ENCODE data around the gene SF1. TPM values are rescaled to one million over a fixed set of nuclear protein-coding genes. Genes with fewer than 3 reads are reported as not detected.

Gene SF1
- total and polyA plus RNA-seq, 9 of the 15 experiments (the other 6 are each of a cell fraction or from before 2014, with no cell fraction given), result 13.1 to 334 (median 111) TPM

GRCh38 chr11:64810891-64811272 lies 32.5 kb upstream of the SF1 start (continued):
- TF ChIP-seq MGA (IDR thresholded peaks at IDR 0.05), result peak; percentile 60
- TF ChIP-seq NFIC (IDR thresholded peaks at IDR 0.05), result no peak
- no peak for TF ChIP-seq NR2C2 (CRISPR knock-in tag; IDR thresholded peaks at IDR 0.05)
- peak; percentile 62 for TF ChIP-seq NR2C2 (tag; IDR thresholded peaks at IDR 0.05)
- 0 out of 4 replicates have a peak, but pooled peaks of 1 of the 2 experiments have one; percentile 24 for TF ChIP-seq TRIM24 (IDR thresholded peaks at IDR 0.05)
- 0 out of 2 replicates have a peak, but pooled peaks have one; percentile 11 for TF ChIP-seq ETV5 (CRISPR knock-in tag; IDR thresholded peaks at IDR 0.05; ENCODE audit: low read depth)
- TF ChIP-seq CCNT2 (IDR thresholded peaks at IDR 0.05; ENCODE audit: borderline replicate concordance, extremely low read depth, insufficient read length, low read depth, low read length), result no peak
- no peak for TF ChIP-seq TSHZ1 (CRISPR knock-in tag; IDR thresholded peaks at IDR 0.05)
- TF ChIP-seq ZNF79 (CRISPR knock-in tag; IDR thresholded peaks at IDR 0.05; ENCODE audit: low read depth), result no peak
- TF ChIP-seq CHD1 (IDR thresholded peaks at IDR 0.05; ENCODE audit: low read length), result no peak
- no peak for TF ChIP-seq ZNF695 (CRISPR knock-in tag; IDR thresholded peaks at IDR 0.05)
- TF ChIP-seq KDM1A (IDR thresholded peaks at IDR 0.05), result 0 out of 4 replicates have a peak, but pooled peaks of 1 of the 2 experiments have one; percentile 28
- TF ChIP-seq BCL6 (CRISPR knock-in tag; IDR thresholded peaks at IDR 0.05), result no peak
- TF ChIP-seq XRCC5 (IDR thresholded peaks at IDR 0.05; ENCODE audit: low read depth, low read length), result 0 out of 2 replicates have a peak, but pooled peaks have one; percentile 16
- TF ChIP-seq WHSC1 (IDR thresholded peaks at IDR 0.05; ENCODE audit: low read length), result no peak

Data from K562 (cell line).